Nephron (organoid): ENCODE results near the gene LPGAT1.
A peak's percentile ranks its signal among the peaks of the same experiment; 100 is the strongest.
"Not testable (repeated sequence)": the region's sequence is repeated elsewhere in the genome, so short reads cannot be mapped to it uniquely, and the experiment has no call there.

Experiments
- H3K27ac Mint-ChIP-seq, 3 experiments: 2 replicates each; pipeline ENCODE4 v1.8.0; 2020; ENCODE audit warnings: mixed read lengths in 3 of 3, mild to moderate bottlenecking in 2 of 3, moderate library complexity in 1 of 3
- H3K27me3 Mint-ChIP-seq: 2 replicates; pipeline ENCODE4 v1.8.0; 2021; ENCODE audit warnings: low read depth, mild to moderate bottlenecking, moderate library complexity, mixed read lengths
- H3K36me3 Mint-ChIP-seq: 2 replicates; pipeline ENCODE4 v1.8.0; 2020; ENCODE audit warnings: low read depth, mixed read lengths
- H3K4me1 Mint-ChIP-seq: 2 replicates; pipeline ENCODE4 v1.8.0; 2020; ENCODE audit warnings: mixed read lengths
- H3K4me3 Mint-ChIP-seq, 3 experiments: 2 replicates each; pipeline ENCODE4 v1.8.0; 2020; ENCODE audit warnings: mild to moderate bottlenecking in 3 of 3, mixed read lengths in 3 of 3, moderate library complexity in 2 of 3
- H3K9me3 Mint-ChIP-seq: 2 replicates; pipeline ENCODE4 v1.8.0; 2020; ENCODE audit warnings: mixed read lengths
- TF ChIP-seq, protein P1 (sequence below), 3 experiments: fragments of 200-600 bp; sonication (generic); IDR thresholded peaks; one replicate each; pipeline ENCODE4 v1.5.0; 2021; ENCODE audit warnings: antibody characterized with exemption in 3 of 3; ENCODE audit not compliant: unreplicated experiment in 3 of 3

LPGAT1 gene

DNA sequence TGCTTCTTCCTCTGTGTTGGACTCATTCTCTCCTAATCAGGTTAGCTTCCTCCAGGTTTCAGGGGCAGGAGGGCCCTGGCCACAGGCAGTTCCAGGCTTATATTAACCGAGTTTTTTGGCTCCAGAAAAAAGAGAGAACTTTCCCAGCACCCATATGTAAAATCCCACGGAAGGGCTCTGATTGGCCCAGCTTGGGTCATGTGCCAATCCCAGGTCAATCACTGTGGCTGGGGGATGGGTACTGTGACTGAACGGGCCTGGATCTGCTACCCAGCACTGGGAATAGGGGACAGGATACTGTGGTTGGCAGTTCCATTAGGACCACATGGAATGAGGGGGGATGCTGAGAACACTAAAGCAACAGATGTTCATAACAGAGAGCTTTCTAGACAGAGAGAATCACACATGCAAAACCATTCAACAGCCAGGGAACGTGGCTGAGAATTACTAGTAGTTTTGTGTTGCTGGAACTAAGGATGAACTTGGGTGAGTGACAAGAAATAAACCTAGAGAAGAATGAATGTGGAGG, 104.0 kb downstream of the LPGAT1 start:
- Mint-ChIP-seq H3K27ac (no peak overlapping the region), H3K9me3 (no peaks in the 10 kb centered on the region), H3K4me1 (peaks cover 21% of the 10 kb centered on the region), H3K27me3 (peaks cover 5% of the 10 kb centered on the region), H3K36me3 (no peaks in the 10 kb centered on the region), H3K4me3 (no peak overlapping the region)
- TF ChIP-seq, protein P1, sequence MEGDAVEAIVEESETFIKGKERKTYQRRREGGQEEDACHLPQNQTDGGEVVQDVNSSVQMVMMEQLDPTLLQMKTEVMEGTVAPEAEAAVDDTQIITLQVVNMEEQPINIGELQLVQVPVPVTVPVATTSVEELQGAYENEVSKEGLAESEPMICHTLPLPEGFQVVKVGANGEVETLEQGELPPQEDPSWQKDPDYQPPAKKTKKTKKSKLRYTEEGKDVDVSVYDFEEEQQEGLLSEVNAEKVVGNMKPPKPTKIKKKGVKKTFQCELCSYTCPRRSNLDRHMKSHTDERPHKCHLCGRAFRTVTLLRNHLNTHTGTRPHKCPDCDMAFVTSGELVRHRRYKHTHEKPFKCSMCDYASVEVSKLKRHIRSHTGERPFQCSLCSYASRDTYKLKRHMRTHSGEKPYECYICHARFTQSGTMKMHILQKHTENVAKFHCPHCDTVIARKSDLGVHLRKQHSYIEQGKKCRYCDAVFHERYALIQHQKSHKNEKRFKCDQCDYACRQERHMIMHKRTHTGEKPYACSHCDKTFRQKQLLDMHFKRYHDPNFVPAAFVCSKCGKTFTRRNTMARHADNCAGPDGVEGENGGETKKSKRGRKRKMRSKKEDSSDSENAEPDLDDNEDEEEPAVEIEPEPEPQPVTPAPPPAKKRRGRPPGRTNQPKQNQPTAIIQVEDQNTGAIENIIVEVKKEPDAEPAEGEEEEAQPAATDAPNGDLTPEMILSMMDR (IDR thresholded peaks at IDR 0.05; ENCODE audit: unreplicated experiment in 3 of 3) = no peak

DNA sequence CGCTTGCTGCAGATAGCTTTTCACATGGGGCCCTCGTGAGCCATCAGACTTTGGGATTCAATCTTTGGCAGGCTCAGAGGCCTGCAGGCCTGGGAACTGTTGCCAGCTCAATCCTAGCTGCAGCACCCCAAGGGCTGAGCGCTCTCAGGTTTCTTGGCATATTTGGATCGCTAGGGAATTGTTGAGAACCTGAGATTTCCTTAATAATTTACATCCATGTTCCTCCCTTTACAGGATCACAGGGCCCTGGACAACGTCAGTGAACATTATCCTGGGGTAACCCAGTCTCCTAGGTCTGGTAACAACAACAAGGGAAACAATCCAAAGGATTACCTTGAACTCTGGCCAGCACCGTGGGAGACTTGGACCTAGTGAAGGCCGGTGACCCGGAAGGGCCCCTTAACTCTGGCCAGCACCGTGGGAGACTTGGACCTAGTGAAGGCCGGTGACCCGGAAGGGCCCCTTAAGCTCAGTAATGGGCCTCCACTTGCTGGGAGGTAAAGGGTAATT, 105.8 kb downstream of the LPGAT1 start:
- Mint-ChIP-seq H3K27me3 (peaks cover 7% of the 10 kb centered on the region), H3K27ac (peak overlapping the region; percentile 34 to 57 (median 57)), H3K4me1 (peaks cover 21% of the 10 kb centered on the region), H3K4me3 (no peak overlapping the region), H3K9me3 (no peaks in the 10 kb centered on the region), H3K36me3 (no peaks in the 10 kb centered on the region)
- TF ChIP-seq, protein P1 (IDR thresholded peaks at IDR 0.05; ENCODE audit: unreplicated experiment in 3 of 3) = no peak

DNA sequence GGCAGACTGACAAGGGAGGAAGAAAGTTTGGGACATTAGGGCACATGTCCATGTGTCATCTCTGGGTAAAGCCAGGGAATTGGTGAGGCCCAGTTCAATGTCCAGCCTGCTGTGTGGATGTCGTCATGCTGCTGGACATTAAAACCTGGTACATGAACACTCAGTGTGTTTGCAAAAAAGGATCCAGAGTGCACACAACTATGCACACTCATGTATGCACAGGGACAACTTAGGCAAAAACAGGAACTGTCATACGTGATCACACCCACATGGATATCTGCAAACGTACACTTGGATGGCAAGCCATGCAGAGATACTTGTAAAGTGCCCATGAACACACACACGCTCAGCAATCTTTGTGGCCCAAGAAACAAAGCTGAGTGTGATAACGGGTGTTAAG, 107.3 kb downstream of the LPGAT1 start:
- no peak overlapping the region for H3K4me3 Mint-ChIP-seq
- H3K9me3 Mint-ChIP-seq = no peaks in the 10 kb centered on the region
- peaks cover 21% of the 10 kb centered on the region for H3K4me1 Mint-ChIP-seq
- TF ChIP-seq, protein P1 (IDR thresholded peaks at IDR 0.05; ENCODE audit: unreplicated experiment in 3 of 3) = no peak
- H3K36me3 Mint-ChIP-seq = no peaks in the 10 kb centered on the region
- no peak overlapping the region for H3K27ac Mint-ChIP-seq
- H3K27me3 Mint-ChIP-seq = peaks cover 7% of the 10 kb centered on the region

DNA sequence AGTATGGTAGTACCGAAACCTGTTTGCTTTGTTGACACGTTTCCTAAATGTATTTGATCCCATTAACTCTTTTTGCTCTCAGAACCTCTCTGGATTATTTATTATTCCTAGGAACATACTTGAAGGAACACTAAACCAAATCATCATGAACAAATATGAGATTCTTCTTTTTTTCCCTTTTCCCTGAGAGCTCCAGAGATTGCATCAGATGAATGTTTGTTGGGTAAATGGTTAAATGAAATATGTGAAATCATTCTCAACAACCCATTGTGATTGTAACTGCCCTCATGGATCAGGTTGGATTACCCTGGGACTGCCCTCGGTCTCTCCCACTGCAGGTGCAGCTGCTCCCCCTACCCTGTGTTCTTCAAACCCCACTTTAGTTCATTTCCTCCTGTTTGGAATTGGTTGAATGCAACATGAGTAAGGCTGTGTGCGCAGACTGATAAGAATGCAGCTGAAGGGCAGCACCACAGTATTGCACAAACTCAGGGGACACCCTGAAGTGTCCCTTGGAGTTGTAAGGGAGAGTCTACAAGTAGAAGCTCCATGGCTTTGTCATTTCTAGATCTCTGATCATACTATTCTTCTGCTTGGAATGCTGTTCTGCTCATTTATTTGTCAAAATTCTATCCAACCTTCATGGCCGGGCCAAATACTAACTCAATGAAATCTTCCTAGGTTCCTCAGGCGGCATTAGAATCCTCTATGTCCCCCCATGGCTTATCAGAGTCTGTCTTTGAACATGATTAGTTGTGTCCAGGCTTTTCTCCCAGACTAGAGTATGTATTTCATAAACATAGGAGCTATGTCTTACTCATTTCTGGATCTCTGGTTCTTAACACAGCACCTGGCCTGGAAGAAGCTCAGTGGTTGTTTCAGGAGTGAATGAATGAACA, 108.0 kb downstream of the LPGAT1 start:
- Mint-ChIP-seq H3K27ac (no peak overlapping the region), H3K4me3 (no peak overlapping the region), H3K27me3 (peaks cover 7% of the 10 kb centered on the region), H3K36me3 (no peaks in the 10 kb centered on the region), H3K4me1 (peaks cover 21% of the 10 kb centered on the region), H3K9me3 (no peaks in the 10 kb centered on the region)
- TF ChIP-seq, protein P1 (IDR thresholded peaks at IDR 0.05; ENCODE audit: unreplicated experiment in 3 of 3) = no peak

DNA sequence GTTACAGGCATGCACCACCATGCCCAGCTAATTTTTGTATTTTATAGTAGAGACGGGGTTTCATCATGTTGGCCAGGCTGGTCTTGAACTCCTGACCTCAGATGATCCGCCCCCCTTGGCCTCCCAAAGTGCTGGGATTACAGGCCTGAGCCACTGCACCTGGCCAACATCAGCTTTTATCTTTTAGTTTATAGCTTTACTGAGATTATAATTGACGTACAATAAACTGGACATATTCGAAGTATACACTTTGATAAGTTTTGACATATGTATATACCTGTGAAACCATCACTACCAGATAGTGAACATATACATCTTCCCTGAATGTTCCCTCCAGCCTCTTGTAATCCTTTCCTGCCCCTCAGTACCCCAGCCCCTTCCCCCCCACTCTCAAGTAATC, 114.0 kb downstream of the LPGAT1 start:
- H3K36me3 Mint-ChIP-seq, H3K27me3 Mint-ChIP-seq, H3K27ac Mint-ChIP-seq, H3K4me1 Mint-ChIP-seq, H3K9me3 Mint-ChIP-seq, H3K4me3 Mint-ChIP-seq: not testable (repeated sequence)

DNA sequence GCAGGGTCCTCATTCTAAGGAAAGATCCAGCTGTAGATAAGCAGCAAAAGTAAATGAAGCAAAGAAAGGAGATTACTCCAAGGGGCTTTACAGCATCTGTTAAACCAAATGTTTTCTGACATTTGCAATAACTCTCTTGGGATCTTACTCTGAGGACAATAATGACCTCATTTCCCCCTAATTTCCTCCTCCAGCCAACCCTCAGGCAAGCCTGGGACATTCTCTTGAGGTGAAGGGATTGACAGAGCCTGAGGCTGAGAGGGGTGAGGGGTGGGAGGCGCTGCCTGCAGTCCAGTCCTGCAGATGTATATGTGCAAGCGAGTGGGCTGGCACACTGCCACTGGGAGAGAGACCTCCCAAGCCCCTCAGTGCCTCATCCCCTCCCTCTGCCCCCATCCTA, 114.6 kb downstream of the LPGAT1 start:
- no peaks in the 10 kb centered on the region for H3K4me1 Mint-ChIP-seq
- H3K27ac Mint-ChIP-seq = peak overlapping the region in 1 of 3 experiments; percentile 22
- TF ChIP-seq, protein P1 (IDR thresholded peaks at IDR 0.05; ENCODE audit: unreplicated experiment in 3 of 3) = no peak
- H3K4me3 Mint-ChIP-seq = no peak overlapping the region
- H3K36me3 Mint-ChIP-seq = no peaks in the 10 kb centered on the region
- H3K27me3 Mint-ChIP-seq = no peaks in the 10 kb centered on the region
- H3K9me3 Mint-ChIP-seq = no peaks in the 10 kb centered on the region
